Karpas-422 (cell line): Measurements from ENCODE around the gene GNG12. TPM values are rescaled to one million over a fixed set of nuclear protein-coding genes. Genes with fewer than 3 reads are reported as not detected.
"Not testable (repeated sequence)": the region's sequence is repeated elsewhere in the genome, so short reads cannot be mapped to it uniquely, and the experiment has no call there.

Experiments used
- DNase-seq: peaks from one replicate; pipeline ENCODE4 v3.0.0-alpha.2; 2015
- H2AFZ ChIP-seq: fragments of 200-600 bp; sonication (generic); 2 replicates; pipeline ENCODE4 v1.6.1; 2014; ENCODE audit warnings: antibody characterized with exemption, low read length, mixed read lengths
- H3K27ac ChIP-seq: fragments of 200-600 bp; sonication (generic); 2 replicates; pipeline ENCODE4 v1.5.1; 2014; ENCODE audit warnings: mild to moderate bottlenecking, low read length, moderate library complexity
- H3K27me3 ChIP-seq: fragments of 200-600 bp; sonication (generic); 2 replicates; pipeline ENCODE4 v1.6.1; 2014; ENCODE audit warnings: low read length, mixed read lengths
- H3K36me3 ChIP-seq: fragments of 200-600 bp; sonication (generic); 2 replicates; pipeline ENCODE4 v1.6.1; 2014; ENCODE audit warnings: low read length, mixed read lengths; ENCODE audit not compliant: insufficient read depth
- H3K4me1 ChIP-seq: fragments of 200-600 bp; sonication (generic); 2 replicates; pipeline ENCODE4 v1.6.1; 2014; ENCODE audit warnings: mild to moderate bottlenecking, low read length, mixed read lengths
- H3K4me2 ChIP-seq: fragments of 200-600 bp; sonication (generic); 2 replicates; pipeline ENCODE4 v1.6.1; 2014; ENCODE audit warnings: low read length, low read depth, mild to moderate bottlenecking; ENCODE audit not compliant: poor library complexity, severe bottlenecking
- H3K4me3 ChIP-seq: fragments of 200-600 bp; sonication (generic); 2 replicates; pipeline ENCODE4 v1.5.1; 2014; ENCODE audit warnings: mild to moderate bottlenecking, antibody characterized with exemption, low read length, mixed read lengths
- H3K79me2 ChIP-seq: fragments of 200-600 bp; sonication (generic); 2 replicates; pipeline ENCODE4 v1.6.1; 2014; ENCODE audit warnings: mild to moderate bottlenecking, low read length, mixed read lengths
- H3K9ac ChIP-seq: fragments of 200-600 bp; sonication (generic); 2 replicates; pipeline ENCODE4 v1.6.0; 2014; ENCODE audit warnings: low read length
- H3K9me2 ChIP-seq: fragments of 200-600 bp; sonication (generic), shearing (Covaris generic); replicated peaks from 2 replicates; pipeline ENCODE4 v1.6.0; 2014; ENCODE audit warnings: mild to moderate bottlenecking, low read length, moderate library complexity; ENCODE audit not compliant: insufficient read depth
- H3K9me3 ChIP-seq: fragments of 300-700, 200-600 bp; sonication (generic); 2 replicates; pipeline ENCODE4 v1.6.1; 2014; ENCODE audit warnings: low read length, mixed read lengths
- H4K20me1 ChIP-seq: fragments of 200-600 bp; sonication (generic); 2 replicates; pipeline ENCODE4 v1.6.1; 2014; ENCODE audit warnings: mild to moderate bottlenecking, antibody characterized with exemption, low read length, low read depth; ENCODE audit not compliant: insufficient read depth
- total RNA-seq: library from RNA; depleted of rRNA; stranded (reverse); fragments of >200 nt; shearing (Covaris generic); gene quantifications from 2 replicates; pipeline ENCODE4 v1.2.3, GENCODE V29; 2014; ENCODE audit warnings: low replicate concordance

Gene GNG12
- total RNA-seq, 1 experiment from 2014 or later, result not detected

- H3K9me2 ChIP-seq, result no peaks in the 10 kb centered on the region
- H2AFZ ChIP-seq, result 0 out of 2 replicates have a peak overlapping the region, but pooled peaks have one; percentile 58
- H3K4me2 ChIP-seq, result no peak overlapping the region
- no peak overlapping the region for H3K9ac ChIP-seq
- H4K20me1 ChIP-seq, result no peaks in the 10 kb centered on the region
- H3K79me2 ChIP-seq, result no peaks in the 10 kb centered on the region
- peaks cover 41% of the 10 kb centered on the region for H3K4me1 ChIP-seq
- H3K27ac ChIP-seq, result no peak overlapping the region
- no peaks in the 10 kb centered on the region for H3K27me3 ChIP-seq
- H3K36me3 ChIP-seq, result no peaks in the 10 kb centered on the region
- H3K4me3 ChIP-seq, result no peak overlapping the region
- H3K9me3 ChIP-seq, result no peaks in the 10 kb centered on the region
- DNase-seq, result no peak
Observed at GRCh38 chr1:67733681-67734322, 99.5 kb downstream of the GNG12 start.

DNA sequence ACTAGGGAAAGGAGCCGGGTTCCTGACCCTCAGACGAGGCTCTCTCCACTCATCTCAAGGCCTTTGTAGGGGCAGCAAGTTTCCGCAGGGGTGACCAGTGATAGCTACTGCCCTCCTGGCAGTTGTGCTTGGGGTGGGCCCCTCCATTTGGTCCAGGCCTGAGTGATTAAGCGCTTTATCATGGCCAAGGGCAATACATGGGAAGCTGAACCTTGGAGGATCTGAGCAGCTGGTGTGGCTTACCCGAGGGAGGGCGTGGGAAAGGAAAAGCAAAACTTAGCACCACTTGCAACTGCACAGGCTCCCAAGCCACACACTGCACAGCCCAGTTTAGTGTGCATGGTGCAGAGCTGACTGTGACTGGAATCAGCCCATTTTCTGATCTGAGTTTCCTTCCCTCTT is 100.5 kb downstream of the GNG12 start:
- DNase-seq, result no peak
- H2AFZ ChIP-seq, result no peak overlapping the region

DNA sequence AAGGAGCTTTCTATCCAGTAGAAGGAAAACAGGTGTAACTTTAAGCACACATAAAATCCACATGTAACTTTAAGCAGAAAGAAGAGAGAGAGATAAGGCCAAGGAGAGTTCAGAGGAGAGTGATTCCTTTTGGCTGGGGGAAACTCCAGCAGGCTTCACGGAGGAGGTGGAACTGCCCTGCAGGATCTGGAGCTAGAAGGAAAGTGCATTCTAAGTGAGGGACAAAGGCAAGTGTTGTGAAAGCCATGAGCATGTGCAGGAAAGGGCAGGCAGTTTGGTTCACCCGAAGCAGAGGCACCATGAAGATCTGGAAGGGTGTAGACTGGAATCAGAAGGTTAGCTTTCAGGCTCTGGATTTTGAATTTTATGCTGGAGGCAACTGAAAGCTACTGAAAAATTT is 101.9 kb downstream of the GNG12 start:
- Histone ChIP-seq H3K9me3 (no peaks in the 10 kb centered on the region), H3K27ac (no peak overlapping the region), H3K79me2 (no peaks in the 10 kb centered on the region), H2AFZ (no peak overlapping the region), H3K4me3 (no peak overlapping the region), H3K9ac (no peak overlapping the region), H3K36me3 (no peaks in the 10 kb centered on the region), H3K4me1 (peaks cover 31% of the 10 kb centered on the region), H3K4me2 (no peak overlapping the region), H3K9me2 (no peaks in the 10 kb centered on the region), H4K20me1 (no peaks in the 10 kb centered on the region), H3K27me3 (no peaks in the 10 kb centered on the region)
- no peak for DNase-seq

More for the DNA sequence above, 100.5 kb downstream of the GNG12 start:
- H3K9me2 ChIP-seq, result no peaks in the 10 kb centered on the region
- no peak overlapping the region for H3K27ac ChIP-seq
- no peaks in the 10 kb centered on the region for H3K79me2 ChIP-seq
- no peak overlapping the region for H3K4me2 ChIP-seq
- no peaks in the 10 kb centered on the region for H3K27me3 ChIP-seq
- H3K4me3 ChIP-seq, result no peak overlapping the region
- no peaks in the 10 kb centered on the region for H3K36me3 ChIP-seq
- H3K9me3 ChIP-seq, result no peaks in the 10 kb centered on the region
- no peaks in the 10 kb centered on the region for H4K20me1 ChIP-seq
- H3K4me1 ChIP-seq, result peaks cover 43% of the 10 kb centered on the region
- H3K9ac ChIP-seq, result no peak overlapping the region

- H3K4me3 ChIP-seq, DNase-seq, H3K9me2 ChIP-seq, H2AFZ ChIP-seq, H3K9me3 ChIP-seq, H3K27me3 ChIP-seq, H3K79me2 ChIP-seq, H3K4me2 ChIP-seq, H3K9ac ChIP-seq, H4K20me1 ChIP-seq, H3K27ac ChIP-seq, H3K36me3 ChIP-seq: not testable (repeated sequence)
- H3K4me1 ChIP-seq, result peaks cover 21% of the 10 kb centered on the region
Observed at GRCh38 chr1:67730312-67730711, 103.0 kb downstream of the GNG12 start.

DNA sequence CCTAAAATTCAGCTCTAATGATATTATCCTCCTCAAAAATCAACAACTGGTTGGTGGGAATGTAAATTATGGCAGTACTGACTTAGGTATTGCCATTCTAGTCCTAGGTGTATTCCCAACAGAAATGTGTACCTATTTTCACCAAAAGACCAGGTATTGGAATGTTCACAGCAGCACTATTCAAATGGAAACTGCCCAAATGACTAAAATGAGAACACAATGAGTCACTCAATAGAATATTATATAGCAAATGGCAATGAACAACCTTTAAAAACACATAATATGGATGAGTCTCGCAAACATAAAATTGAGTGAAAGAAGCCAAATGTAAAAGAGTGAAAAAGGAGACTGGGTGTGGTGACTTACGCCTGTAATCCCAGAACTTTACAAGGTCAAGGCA is 103.4 kb downstream of the GNG12 start:
- Histone ChIP-seq H3K36me3 (no peaks in the 10 kb centered on the region), H2AFZ (no peak overlapping the region), H3K27me3 (no peaks in the 10 kb centered on the region), H3K4me2 (no peak overlapping the region), H3K9me2 (no peaks in the 10 kb centered on the region), H3K4me1 (peaks cover 18% of the 10 kb centered on the region), H3K4me3 (no peak overlapping the region), H3K9ac (no peak overlapping the region), H3K79me2 (no peaks in the 10 kb centered on the region), H3K9me3 (no peaks in the 10 kb centered on the region), H4K20me1 (no peaks in the 10 kb centered on the region), H3K27ac (no peak overlapping the region)
- no peak for DNase-seq

DNA sequence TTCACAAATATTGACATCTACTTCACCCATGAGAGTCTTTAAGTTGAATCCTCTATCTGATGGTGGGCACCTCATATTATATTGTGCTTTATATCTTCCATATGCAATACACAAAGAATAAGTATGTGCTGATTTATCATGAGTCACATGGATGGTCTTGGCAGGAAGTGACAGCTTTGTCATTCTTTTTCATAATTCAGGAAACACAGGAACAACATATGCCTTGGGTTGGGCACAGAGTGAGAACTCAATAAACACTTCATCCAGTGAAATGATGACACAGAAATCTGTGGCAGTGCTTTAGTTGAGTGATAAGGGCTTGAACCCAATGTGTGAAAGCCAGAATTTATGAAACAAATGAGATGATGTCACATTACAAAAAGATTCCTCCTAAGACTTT is 107.0 kb downstream of the GNG12 start:
- no peaks in the 10 kb centered on the region for H3K36me3 ChIP-seq
- no peak overlapping the region for H3K4me3 ChIP-seq
- H3K9ac ChIP-seq, result no peak overlapping the region
- no peak overlapping the region for H3K4me2 ChIP-seq
- 0 out of 2 replicates have a peak, but pooled peaks cover 2% of the 10 kb centered on the region for H3K4me1 ChIP-seq
- no peaks in the 10 kb centered on the region for H3K79me2 ChIP-seq
- no peaks in the 10 kb centered on the region for H3K9me3 ChIP-seq
- no peak for DNase-seq
- H4K20me1 ChIP-seq, result no peaks in the 10 kb centered on the region
- no peaks in the 10 kb centered on the region for H3K9me2 ChIP-seq
- no peaks in the 10 kb centered on the region for H3K27me3 ChIP-seq
- H2AFZ ChIP-seq, result no peak overlapping the region
- H3K27ac ChIP-seq, result no peak overlapping the region

DNA sequence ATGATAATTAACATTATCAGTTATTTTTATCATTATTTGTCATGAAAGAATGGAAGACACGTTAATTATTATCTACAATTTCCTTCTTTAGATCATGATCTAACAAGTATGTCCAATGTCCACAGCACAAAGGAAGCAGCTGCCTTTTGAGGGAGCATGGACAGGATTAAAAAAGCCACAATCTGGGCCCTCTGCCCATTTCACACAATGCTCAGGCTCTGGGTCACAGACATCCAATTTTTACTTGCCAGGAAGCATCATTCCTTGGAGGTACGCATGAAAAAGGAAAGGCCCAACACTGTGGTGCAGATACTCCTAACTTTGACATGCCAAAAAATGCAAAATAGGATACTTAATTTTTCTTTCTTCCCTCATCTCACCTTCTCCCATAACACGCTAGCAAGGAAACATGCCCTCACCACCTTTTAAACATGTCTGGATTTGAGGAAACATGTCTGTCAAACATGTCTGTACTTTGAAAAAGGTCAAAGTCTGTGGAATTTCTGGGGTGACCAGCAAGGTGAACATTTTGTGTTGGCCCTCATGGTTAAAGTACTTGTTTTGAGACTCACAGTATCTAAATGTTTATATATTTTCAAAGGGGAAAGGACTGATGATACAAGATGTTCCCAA is 108.2 kb downstream of the GNG12 start:
- H3K9me2 ChIP-seq, result no peaks in the 10 kb centered on the region
- no peaks in the 10 kb centered on the region for H3K36me3 ChIP-seq
- H3K9me3 ChIP-seq, result no peaks in the 10 kb centered on the region
- no peak overlapping the region for H3K4me2 ChIP-seq
- no peak overlapping the region for H3K27ac ChIP-seq
- no peaks in the 10 kb centered on the region for H3K79me2 ChIP-seq
- H3K27me3 ChIP-seq, result no peaks in the 10 kb centered on the region
- no peak for DNase-seq
- H2AFZ ChIP-seq, result no peak overlapping the region
- H3K4me1 ChIP-seq, result 0 out of 2 replicates have a peak, but pooled peaks cover 2% of the 10 kb centered on the region
- H3K4me3 ChIP-seq, result no peak overlapping the region
- H4K20me1 ChIP-seq, result no peaks in the 10 kb centered on the region
- H3K9ac ChIP-seq, result no peak overlapping the region

DNA sequence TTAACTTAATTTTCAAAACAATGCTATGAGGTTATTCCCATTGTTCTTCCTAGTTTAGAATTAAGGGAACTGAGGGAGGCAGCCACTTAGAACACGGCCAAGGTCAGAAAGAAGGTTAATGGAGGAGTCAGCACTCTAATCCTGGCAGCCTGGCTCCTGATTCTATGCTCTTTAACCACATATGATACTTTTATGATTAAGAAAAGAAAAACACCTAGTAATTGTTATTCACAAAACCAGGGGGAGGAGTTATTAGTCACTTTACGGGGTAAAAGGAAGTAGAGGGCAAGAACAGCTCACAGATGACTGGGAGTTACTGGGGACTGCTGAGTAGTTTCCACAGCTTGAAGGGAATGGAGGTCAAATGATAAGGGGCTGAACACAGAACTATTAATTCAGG is 109.6 kb downstream of the GNG12 start:
- Histone ChIP-seq H3K27ac (no peak overlapping the region), H2AFZ (no peak overlapping the region), H3K36me3 (no peaks in the 10 kb centered on the region), H3K9me3 (no peaks in the 10 kb centered on the region), H3K4me3 (no peak overlapping the region), H3K9me2 (no peaks in the 10 kb centered on the region), H3K27me3 (no peaks in the 10 kb centered on the region), H3K4me1 (0 out of 2 replicates have a peak, but pooled peaks cover 2% of the 10 kb centered on the region), H3K79me2 (no peaks in the 10 kb centered on the region), H4K20me1 (no peaks in the 10 kb centered on the region), H3K9ac (no peak overlapping the region), H3K4me2 (no peak overlapping the region)
- DNase-seq, result no peak
